SK-N-SH treated with all-trans-retinoic acid at 6 μM for 48 hours (cell line): ENCODE results near the gene ARMC7.

Experiments used
- CREB5 ChIP-seq: fragments of 250-450 bp; sonication (Bioruptor Pico); IDR thresholded peaks from 2 replicates; pipeline ENCODE4 v1.5.1; 2020; ENCODE audit warnings: low read depth, mild to moderate bottlenecking, moderate library complexity
- CSDC2 ChIP-seq: fragments of 250-450 bp; sonication (Bioruptor Pico); IDR thresholded peaks from 2 replicates; pipeline ENCODE4 v1.5.0; 2020; ENCODE audit warnings: mild to moderate bottlenecking, moderate library complexity
- PATZ1 ChIP-seq: fragments of 250-450 bp; sonication (Bioruptor Pico); IDR thresholded peaks from 2 replicates; pipeline ENCODE4 v1.8.0; 2020; ENCODE audit warnings: mild to moderate bottlenecking, moderate library complexity, borderline replicate concordance
- ZC3H10 ChIP-seq: fragments of 250-450 bp; sonication (Bioruptor Pico); IDR thresholded peaks from 2 replicates; pipeline ENCODE4 v1.5.1; 2021; ENCODE audit warnings: mild to moderate bottlenecking, moderate library complexity
- ZFP30 ChIP-seq: fragments of 450-650 bp; formaldehyde crosslinking; IDR thresholded peaks from 2 replicates; pipeline ENCODE4 v1.5.0; 2022; ENCODE audit warnings: mild to moderate bottlenecking, moderate library complexity

GRCh38 chr17:75152523-75152921 is 42.8 kb downstream of the ARMC7 start:
- TF ChIP-seq ZFP30 (CRISPR knock-in tag) (no peak), ZC3H10 (no peak), CREB5 (CRISPR knock-in tag) (no peak), CSDC2 (no peak), PATZ1 (CRISPR knock-in tag) (no peak)
